ENCODE data around the gene TRIP13.
A peak's percentile ranks its signal among the peaks of the same experiment; 100 is the strongest.
"Not testable (repeated sequence)": the region's sequence is repeated elsewhere in the genome, so short reads cannot be mapped to it uniquely, and the experiment has no call there.

Gene TRIP13

GRCh38 chr5:921456-922435 is 29.1 kb downstream of the TRIP13 start:
- peak; percentile 44 for DNase-seq

GRCh38 chr5:922436-923280 is 30.0 kb downstream of the TRIP13 start:
- DNase-seq = peak; percentile 55

DNA sequence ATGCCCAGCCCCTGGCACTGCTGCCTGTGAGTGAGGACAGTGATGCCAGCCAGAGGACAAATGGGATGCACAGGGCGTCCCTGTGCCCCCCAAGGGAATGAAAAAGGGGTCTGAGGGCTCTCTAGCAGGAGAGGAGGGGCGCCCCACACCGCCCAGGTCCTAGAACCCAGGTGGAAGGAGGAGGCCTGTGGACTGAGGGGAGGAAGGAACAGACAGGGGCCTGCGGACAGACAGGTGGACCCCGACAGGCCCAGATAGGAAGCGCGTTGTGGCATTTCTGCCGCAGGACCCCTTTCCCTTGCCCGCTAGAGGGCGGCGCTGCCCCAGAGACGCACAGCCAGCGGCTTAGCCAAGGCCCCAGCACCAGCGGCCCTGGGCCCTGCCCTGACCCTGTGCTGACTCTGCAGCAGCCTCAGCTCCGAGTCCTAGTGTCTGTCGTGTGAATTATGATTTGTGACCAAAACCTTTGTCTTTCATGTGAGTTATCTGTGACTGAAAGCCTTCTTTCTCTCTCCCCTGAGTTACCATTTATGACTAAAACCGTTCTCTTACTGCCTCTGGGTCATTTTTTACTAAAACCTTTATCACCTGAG is 30.7 kb downstream of the TRIP13 start:
- peak; percentile 88 for DNase-seq

- peak; percentile 72 for DNase-seq
Measured at GRCh38 chr5:926417-927171, 33.9 kb downstream of the TRIP13 start.

DNA sequence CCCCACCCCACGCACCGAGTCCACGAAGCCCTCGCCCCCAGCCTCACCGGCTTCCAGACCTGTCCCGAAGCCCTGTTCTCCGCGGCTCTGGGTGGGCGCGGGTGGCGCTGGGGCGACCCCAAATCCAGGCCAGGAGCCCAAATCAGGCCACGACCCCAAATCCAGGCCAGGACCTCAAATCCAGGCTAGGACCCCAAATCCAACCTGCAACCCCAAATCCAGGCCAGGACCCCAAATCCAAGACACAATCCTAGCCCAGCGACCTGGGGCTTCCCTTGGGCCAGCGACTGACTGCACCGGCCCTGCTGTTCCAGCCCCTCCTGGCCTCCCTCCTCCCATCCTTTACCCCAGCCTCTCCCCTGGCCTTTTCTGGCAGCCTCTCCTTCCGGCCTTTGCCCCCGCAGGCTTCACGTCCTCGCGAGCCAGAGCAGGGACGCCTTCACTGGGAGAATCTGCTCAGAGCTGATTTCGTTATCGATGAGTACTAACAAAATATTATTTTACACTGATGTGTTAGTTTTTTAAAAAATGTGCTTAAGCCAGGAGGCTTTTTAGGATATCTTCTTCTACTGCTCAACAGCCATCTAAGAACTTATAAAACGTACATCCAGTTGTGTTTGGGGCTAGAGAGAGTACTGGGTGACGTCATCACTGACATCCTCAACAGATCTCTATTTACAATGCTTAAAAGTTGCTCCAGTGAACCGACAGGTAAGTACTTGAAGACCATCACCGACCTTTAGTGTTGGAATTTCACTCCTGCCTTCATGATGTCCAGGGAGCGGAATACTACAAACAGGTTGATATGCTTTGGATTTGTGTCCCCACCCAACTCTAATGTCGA is 34.7 kb downstream of the TRIP13 start:
- DNase-seq = peak; percentile 36

DNA sequence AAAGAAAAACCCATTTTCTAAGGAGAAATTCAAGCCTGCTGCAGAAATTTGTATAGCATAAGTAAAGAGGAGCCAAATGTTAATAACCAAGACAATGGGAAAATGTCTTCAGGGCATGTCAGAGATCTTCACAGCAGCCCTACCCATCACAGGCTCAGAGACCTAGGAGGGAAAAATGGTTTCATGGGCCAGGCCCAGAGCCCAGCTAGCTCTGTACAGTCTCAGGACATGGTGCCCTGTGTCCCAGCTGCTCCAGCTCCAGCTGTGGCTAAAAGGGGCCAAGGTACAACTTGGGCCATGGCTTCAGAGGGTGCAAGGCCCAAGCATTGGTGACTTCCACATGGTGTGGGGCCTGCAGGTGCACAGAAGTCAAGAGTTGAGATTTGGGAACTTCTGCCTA is 36.5 kb downstream of the TRIP13 start:
- not testable (repeated sequence) for DNase-seq

- peak; percentile 46 for DNase-seq
Measured at GRCh38 chr5:929596-929995, 36.9 kb downstream of the TRIP13 start.

DNA sequence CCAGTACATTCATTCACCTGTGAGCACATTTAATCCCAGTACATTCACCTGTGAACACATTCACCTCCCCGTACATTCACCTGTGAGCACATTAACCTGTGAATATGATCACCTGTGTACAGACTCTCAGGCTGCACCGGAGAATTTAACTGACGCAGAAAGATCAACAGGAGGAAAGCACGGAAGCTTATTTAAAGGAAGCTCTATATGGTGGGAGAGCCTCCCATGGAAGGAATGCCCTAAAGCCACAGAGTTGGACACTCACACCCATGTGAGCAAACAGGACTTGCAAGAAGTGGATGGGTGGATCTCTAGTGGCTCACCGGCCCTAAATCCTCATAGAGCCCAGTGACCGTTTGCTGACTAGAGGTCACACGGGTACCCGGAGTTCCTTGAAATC is 38.2 kb downstream of the TRIP13 start:
- DNase-seq = peak; percentile 39

GRCh38 chr5:931570-932145 is 39.0 kb downstream of the TRIP13 start:
- DNase-seq = no peak

- peak; percentile 59 for DNase-seq
Measured at GRCh38 chr5:932151-932627, 39.5 kb downstream of the TRIP13 start.

GRCh38 chr5:932628-933250 is 40.1 kb downstream of the TRIP13 start:
- DNase-seq = peak; percentile 48

DNA sequence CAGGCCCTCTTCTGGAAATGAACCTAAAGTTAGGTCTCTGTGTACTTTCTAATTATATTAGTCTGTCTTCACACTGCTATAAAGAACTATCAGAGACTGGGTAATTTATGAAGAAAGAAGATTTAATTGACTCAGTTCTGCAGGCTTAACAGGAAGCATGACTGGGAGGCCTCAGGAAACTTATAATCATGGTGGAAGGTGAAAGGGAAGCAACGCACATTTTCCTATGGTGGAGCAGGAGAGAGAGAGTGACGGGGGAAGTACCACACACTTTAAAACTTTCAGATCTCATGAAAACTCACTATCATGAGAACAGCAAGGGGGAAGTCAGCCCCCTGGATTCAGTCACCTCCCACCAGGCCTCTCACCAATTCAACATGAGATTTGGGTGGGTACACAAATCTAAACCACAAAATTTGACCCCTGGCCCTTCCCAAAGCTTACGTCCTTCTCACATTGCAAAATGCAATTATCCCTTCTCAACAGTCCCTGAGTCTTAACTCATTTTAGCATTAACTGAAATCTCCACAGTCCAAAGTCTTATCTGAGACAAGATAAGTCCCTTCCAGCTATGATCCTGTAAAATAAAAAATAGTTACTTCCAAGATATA is 40.7 kb downstream of the TRIP13 start:
- no peak for DNase-seq

- DNase-seq = not testable (repeated sequence)
Measured at GRCh38 chr5:933951-934350, 41.3 kb downstream of the TRIP13 start.

DNA sequence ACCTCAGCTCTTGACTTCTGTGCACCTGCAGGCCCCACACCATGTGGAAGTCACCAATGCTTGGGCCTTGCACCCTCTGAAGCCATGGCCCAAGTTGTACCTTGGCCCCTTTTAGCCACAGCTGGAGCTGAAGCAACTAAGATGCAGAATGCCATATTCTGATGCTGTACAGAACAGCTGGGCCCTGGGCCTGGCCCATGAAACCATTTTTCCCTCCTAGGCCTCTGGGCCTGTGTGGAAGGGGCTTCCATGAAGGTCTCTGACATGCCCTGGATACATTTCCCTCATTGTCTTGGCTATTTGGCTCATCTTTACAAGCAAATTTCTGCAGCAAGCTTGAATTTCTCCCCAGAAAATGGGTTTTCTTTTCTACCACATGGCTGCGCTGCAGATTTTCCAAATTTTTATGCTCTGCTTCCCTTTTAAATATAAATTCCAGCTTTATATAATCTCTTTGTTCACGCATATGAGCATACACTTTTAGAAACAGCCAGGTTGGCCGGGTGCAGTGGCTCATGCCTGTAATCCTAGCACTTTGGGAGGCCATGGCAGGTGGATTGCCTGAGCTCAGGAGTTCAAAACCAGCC is 41.8 kb downstream of the TRIP13 start:
- DNase-seq = peak; percentile 37

DNA sequence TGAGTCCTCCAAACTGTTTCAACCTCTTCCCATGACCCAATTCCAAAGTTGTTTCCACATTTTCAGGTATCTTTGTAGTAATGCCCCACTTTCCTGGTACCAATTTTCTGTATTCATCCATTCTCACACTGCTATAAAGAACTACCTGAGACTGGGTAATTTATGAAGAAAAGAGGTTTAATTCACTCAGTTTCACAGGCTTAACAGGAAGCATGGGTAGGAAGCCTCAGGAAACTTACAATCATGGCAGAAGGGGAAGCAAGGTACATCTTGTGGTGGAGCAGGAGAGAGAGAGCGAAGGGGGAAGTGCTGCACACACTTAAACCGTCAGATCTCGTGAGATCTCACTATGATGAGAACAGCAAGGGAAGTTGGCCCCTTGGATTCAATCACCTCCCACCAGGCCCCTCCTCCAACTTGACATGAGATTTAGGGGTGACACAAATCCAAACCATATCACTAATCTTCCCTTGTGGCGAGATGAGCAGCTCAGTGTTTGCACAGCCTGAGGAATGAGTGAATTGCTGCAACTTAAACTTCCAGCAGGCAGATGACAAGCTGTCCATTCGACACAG is 42.9 kb downstream of the TRIP13 start:
- DNase-seq = no peak

DNA sequence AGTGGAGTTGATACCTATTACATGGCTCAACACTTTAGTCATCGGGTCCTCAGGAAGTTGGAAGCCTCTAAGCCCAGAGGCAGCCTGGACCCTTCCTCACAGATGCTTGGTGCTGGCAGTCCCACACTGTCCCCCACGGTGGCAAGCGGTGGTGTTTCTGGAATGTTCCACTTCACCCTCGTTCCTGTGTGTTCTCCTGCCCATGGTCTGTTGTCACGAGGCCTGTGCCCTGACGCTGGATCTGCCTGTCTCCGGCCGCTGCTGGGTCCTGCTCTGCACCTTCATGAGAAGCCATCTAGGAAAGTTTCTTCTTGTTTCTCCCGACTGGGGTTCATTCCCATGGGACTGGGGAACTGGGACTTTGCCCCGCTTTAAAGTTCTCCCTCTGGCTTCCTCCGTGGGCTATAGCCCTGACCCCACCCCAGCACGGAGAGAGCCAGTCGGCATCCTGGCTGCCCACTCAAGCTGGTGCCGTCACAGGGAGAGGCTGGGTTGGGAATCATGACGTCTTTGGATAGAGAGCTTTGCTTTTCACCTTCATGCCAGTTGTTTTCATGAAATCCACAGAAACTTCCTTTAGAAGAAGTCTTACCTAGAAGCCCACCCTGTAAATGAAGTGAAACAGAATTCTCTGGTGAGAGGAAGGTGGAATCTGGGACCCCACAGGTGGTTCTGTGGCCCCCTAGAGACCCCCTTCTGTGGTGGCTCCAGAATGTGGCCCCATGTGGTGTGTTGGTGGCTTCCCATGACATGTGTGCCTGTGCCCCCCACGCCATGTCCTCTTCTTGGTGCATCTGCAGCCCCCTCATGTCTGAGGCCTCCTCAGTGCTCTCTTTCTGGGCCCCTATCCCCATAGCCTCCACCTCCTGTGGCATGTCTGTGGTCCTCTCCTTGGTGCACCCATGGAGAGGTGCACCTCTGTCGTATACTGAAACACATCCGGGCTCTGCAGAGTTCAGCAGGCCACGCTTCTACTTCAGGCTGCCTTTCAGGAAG is 43.8 kb downstream of the TRIP13 start:
- peak; percentile 53 for DNase-seq

- DNase-seq = peak; percentile 30
Measured at GRCh38 chr5:937151-937924, 44.7 kb downstream of the TRIP13 start.
